ENCODE results near the gene SLC3A2. TPM values are rescaled to one million over a fixed set of nuclear protein-coding genes. Genes with fewer than 3 reads are reported as not detected.

The SLC3A2 gene
- total and polyA plus RNA-seq, 2 experiments from 2014 or later, result 335 to 456 TPM

DNA sequence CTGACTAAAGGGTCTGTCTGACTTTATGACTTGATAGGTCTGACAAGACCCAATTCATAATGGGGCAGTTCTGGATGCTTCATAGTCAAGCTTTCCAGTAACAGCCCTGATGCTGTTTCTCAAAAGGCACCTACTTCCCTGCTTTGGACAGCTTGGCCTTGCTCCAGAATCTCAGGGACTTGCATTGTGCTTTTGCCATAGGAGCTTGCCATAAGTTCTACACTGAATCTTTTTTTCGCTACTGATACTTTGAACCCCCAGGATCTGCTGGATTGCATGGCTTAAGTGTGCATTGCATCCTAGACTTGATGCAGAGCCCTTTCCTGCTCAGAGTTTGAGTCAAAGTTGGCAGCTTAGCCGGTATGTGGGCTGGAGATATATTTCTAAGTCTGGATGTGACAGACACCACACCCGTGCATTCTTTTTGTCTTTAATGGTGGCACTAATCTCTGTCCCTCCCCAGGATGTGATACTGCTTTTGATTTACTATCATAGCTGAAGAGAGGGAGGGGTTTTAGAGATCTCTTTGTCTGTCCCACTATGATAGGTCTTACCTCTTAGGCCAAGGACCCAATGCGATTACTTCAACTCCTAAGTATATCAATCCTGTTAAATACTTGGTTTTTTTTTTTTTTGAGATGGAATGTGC lies 16.9 kb upstream of the SLC3A2 start:
- Histone ChIP-seq H3K79me2 (peaks cover 49% of the 10 kb centered on the region), H3K9me2 (replicated peaks; ENCODE audit: insufficient read depth) (no peaks in the 10 kb centered on the region), H3K4me1 (ENCODE audit: insufficient read depth) (peaks cover 20% of the 10 kb centered on the region), H3K4me3 (no peak overlapping the region), H3K9me3 (ENCODE audit: low read depth) (no peaks in the 10 kb centered on the region), H3K27ac (no peak overlapping the region), H3K4me2 (no peak overlapping the region), H3K27me3 (no peaks in the 10 kb centered on the region), H2AFZ (no peak overlapping the region), H4K20me1 (ENCODE audit: insufficient read depth, poor library complexity, severe bottlenecking) (no peaks in the 10 kb centered on the region), H3K36me3 (replicated peaks; ENCODE audit: insufficient read depth, low read depth) (no peaks in the 10 kb centered on the region)
- DNase-seq (ENCODE audit: low spot score), result no peak
- 79% methylated on average over 4 of the region's 4 CpGs for WGBS (ENCODE audit: low lambda C conversion rate, missing lambda C conversion rate)
- no peak for TF ChIP-seq EZH2phosphoT487 (IDR thresholded peaks at IDR 0.05; ENCODE audit: low read depth, severe bottlenecking, unreplicated experiment)
- TF ChIP-seq, protein P1, sequence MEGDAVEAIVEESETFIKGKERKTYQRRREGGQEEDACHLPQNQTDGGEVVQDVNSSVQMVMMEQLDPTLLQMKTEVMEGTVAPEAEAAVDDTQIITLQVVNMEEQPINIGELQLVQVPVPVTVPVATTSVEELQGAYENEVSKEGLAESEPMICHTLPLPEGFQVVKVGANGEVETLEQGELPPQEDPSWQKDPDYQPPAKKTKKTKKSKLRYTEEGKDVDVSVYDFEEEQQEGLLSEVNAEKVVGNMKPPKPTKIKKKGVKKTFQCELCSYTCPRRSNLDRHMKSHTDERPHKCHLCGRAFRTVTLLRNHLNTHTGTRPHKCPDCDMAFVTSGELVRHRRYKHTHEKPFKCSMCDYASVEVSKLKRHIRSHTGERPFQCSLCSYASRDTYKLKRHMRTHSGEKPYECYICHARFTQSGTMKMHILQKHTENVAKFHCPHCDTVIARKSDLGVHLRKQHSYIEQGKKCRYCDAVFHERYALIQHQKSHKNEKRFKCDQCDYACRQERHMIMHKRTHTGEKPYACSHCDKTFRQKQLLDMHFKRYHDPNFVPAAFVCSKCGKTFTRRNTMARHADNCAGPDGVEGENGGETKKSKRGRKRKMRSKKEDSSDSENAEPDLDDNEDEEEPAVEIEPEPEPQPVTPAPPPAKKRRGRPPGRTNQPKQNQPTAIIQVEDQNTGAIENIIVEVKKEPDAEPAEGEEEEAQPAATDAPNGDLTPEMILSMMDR (IDR thresholded peaks at IDR 0.05; ENCODE audit: poor library complexity), result no peak
- TF ChIP-seq EZH2 (IDR thresholded peaks at IDR 0.05; ENCODE audit: borderline replicate concordance), result no peak

DNA sequence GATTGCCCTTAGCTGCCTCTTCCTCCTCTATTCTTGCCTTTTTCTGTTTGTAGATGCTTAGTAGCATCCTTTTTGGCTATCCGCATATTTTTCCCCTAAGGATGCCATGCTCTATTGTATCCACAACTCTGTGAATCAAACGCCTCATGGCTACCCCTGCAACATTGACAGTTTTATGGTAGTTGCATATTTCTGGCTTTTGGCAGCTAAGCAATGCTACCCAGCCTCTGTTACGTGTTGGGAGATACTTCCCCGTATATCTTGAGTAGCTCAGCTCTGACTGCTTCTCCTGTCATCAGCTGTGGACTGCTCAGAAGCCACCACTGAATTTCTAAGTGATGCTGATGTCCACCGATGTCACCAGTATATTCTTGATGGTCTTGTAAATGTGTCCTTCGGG lies 15.1 kb upstream of the SLC3A2 start:
- DNase-seq (ENCODE audit: low spot score), result no peak
- no peak overlapping the region for H3K27ac ChIP-seq
- no peak overlapping the region for H2AFZ ChIP-seq
- no peaks in the 10 kb centered on the region for H4K20me1 ChIP-seq (ENCODE audit: insufficient read depth, poor library complexity, severe bottlenecking)
- 70% methylated on average over 6 of the region's 6 CpGs for WGBS (ENCODE audit: low lambda C conversion rate, missing lambda C conversion rate)
- no peak overlapping the region for H3K4me2 ChIP-seq
- H3K4me1 ChIP-seq (ENCODE audit: insufficient read depth), result peaks cover 9% of the 10 kb centered on the region
- no peaks in the 10 kb centered on the region for H3K27me3 ChIP-seq
- TF ChIP-seq EZH2 (IDR thresholded peaks at IDR 0.05; ENCODE audit: borderline replicate concordance) (no peak), EZH2phosphoT487 (IDR thresholded peaks at IDR 0.05; ENCODE audit: low read depth, severe bottlenecking, unreplicated experiment) (no peak)
- TF ChIP-seq, protein P1 (IDR thresholded peaks at IDR 0.05; ENCODE audit: poor library complexity), result no peak
- H3K79me2 ChIP-seq, result peaks cover 55% of the 10 kb centered on the region
- no peaks in the 10 kb centered on the region for H3K9me2 ChIP-seq (replicated peaks; ENCODE audit: insufficient read depth)
- H3K36me3 ChIP-seq (replicated peaks; ENCODE audit: insufficient read depth, low read depth), result no peaks in the 10 kb centered on the region
- no peaks in the 10 kb centered on the region for H3K9me3 ChIP-seq (ENCODE audit: low read depth)
- H3K4me3 ChIP-seq, result no peak overlapping the region

DNA sequence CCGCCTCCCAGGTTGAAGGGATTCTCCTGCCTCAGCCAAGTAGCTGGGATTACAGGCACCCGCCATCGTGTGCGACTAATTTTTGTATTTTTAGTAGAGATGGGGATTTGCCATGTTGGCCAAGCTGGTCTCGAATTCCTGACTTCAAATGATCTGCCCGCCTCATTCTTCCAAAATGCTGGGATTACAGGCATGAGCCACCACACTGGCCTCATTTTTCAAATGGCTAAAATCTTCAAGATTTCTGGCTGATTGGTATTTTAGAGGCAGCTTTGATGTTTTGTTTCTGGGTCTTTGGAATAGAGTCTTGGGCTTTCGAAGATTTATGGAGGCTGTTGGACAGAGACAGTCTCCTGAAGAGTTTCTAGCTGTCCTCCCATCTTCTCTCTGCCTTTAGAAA lies 5.8 kb upstream of the SLC3A2 start:
- H3K4me2 ChIP-seq, result no peak overlapping the region
- no peak overlapping the region for H2AFZ ChIP-seq
- H3K9me2 ChIP-seq (replicated peaks; ENCODE audit: insufficient read depth), result no peaks in the 10 kb centered on the region
- no peaks in the 10 kb centered on the region for H3K9me3 ChIP-seq (ENCODE audit: low read depth)
- H3K4me3 ChIP-seq, result no peak overlapping the region
- peaks cover 8% of the 10 kb centered on the region for H3K4me1 ChIP-seq (ENCODE audit: insufficient read depth)
- H3K27me3 ChIP-seq, result no peaks in the 10 kb centered on the region
- 88% methylated on average over 7 of the region's 7 CpGs for WGBS (ENCODE audit: low lambda C conversion rate, missing lambda C conversion rate)
- H3K27ac ChIP-seq, result no peak overlapping the region
- H4K20me1 ChIP-seq (ENCODE audit: insufficient read depth, poor library complexity, severe bottlenecking), result no peaks in the 10 kb centered on the region
- H3K36me3 ChIP-seq (replicated peaks; ENCODE audit: insufficient read depth, low read depth), result no peaks in the 10 kb centered on the region
- peaks cover 30% of the 10 kb centered on the region for H3K79me2 ChIP-seq
- no peak for DNase-seq (ENCODE audit: low spot score)
- TF ChIP-seq EZH2phosphoT487 (IDR thresholded peaks at IDR 0.05; ENCODE audit: low read depth, severe bottlenecking, unreplicated experiment) (no peak), EZH2 (IDR thresholded peaks at IDR 0.05; ENCODE audit: borderline replicate concordance) (no peak)
- TF ChIP-seq, protein P1 (IDR thresholded peaks at IDR 0.05; ENCODE audit: poor library complexity), result no peak
